Activated gamma-delta T cell treated with Interleukin-2 at 50 U/mL for 16 hours (primary cell): ENCODE measurements around the gene NOP53.
A peak's percentile ranks its signal among the peaks of the same experiment; 100 is the strongest.
"Not testable (repeated sequence)": the region's sequence is repeated elsewhere in the genome, so short reads cannot be mapped to it uniquely, and the experiment has no call there.

Experiments
- DNase-seq: peaks from one replicate; pipeline ENCODE4 v3.0.0-alpha.2; 2020

NOP53 gene

DNA sequence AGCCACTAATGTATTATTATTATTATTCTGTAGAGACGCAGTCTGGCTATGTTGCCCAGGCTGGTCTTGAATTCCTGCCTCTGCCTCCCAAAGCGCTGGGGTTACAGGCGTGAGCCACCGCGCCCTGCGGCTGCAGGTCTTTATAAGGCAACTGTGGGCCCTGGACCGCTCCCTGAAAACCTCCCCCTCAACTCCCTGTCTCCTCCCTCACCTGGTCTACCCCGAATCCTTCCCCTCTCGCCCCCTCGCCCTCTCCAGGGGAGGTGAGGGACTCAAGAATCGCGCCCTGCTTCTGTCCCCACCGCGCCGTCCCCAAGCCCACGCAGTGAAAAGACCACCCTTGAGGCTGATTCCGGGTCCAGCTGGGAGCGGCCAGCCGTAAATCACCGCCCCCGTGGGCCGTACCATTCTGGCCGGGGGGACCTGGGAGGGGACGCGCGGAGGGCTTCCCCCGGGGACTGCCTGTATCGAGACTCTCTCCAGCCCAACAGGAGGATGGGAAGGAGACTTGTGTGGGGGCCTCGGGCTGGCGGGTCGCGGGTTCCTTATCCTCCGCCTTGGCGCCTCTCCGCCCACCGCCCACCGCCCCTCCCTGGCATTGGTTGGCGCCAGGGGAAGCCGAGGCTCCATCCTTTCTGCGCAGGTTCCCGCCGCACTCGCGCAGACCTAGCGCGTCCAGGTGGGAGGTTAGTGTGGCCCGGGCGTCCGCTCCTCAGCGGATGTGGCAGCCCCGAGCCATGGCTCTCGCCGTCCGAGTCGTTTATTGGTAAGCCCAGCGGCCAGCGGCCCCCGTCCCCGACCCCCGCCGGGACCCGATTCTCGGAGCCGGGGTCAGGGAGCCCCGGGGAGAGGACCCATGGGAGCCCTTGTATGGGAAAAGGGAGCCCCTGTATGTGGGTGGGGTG, 33.0 kb downstream of the NOP53 start, which contains the start of gene SELENOW:
Gene SELENOW, plus strand, starts transcription at position 655 of the 905 bp plus-strand sequence. Its CDS starts 83 bp downstream, at position 738.
- peak; percentile 76 for DNase-seq

DNA sequence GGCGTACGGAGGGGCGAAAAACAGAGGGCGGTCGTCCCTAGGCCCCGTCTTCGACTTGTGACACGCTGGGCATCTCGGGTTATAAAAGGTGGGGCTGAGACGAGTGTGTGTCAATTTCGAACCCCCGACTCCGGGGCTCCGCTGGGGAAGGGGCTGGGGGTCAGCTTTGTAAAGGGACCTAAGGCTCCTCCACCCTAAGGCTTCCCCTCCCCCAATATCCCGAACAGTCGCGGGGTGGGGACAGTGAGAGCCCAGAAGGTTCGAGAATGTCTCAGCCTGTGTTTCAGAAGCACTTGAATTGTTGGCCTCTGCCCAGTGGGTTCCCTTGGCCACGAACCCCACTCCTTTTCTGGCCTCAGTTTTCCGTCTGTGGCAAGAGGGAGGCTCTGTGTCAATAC, 33.6 kb downstream of the NOP53 start:
- DNase-seq: peak; percentile 16

DNA sequence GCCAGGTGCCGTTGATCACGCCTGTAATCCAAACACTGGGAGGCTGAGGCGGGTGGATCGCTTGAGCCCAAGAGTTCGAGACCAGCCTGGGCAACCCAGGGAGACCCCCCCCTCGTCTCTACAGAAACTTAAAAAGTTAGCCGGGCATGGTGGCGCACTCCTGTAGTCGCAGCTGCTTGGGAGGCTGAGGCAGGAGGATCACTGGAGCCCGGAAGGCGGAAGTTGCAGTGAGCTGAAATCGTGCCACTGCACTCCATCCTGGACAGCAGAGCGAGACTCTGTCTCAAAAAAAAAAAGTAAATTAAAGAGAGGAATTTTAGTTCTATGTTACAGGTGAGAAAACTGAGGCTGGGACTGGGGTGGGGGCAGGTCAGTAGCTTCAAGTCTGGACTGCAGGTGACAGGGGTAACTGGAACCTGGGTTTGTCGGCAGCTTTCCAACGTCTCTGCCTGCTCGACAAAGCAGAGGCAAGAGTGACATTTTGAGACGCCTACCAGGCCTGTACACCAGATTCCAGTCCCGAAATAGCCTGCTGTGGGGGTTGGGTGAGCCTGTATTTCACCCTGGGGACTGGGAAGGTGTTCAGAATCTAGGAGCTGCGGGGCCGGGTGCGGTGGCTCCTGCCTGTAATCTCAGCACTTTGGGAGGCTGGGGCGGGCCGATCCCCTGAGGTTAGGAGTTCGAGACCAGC, 34.3 kb downstream of the NOP53 start:
- no peak for DNase-seq

DNA sequence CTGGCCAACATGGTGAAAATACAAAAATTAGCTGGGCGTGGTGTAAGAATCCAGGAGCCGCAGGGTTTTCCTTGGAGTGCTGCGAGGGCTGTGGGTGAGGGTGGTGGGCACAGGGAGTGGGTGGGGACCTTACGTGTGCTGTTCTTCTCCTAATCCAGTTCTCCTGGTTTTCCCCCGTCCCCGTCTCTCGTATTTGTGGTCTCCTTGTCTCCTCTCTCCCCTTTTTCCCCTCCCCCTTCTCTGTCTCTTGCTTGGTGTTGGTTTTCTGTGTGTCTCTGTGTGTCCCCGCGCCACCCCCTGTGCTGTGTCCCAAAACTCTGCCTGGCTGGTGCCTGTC, 34.8 kb downstream of the NOP53 start:
- DNase-seq: no peak

DNA sequence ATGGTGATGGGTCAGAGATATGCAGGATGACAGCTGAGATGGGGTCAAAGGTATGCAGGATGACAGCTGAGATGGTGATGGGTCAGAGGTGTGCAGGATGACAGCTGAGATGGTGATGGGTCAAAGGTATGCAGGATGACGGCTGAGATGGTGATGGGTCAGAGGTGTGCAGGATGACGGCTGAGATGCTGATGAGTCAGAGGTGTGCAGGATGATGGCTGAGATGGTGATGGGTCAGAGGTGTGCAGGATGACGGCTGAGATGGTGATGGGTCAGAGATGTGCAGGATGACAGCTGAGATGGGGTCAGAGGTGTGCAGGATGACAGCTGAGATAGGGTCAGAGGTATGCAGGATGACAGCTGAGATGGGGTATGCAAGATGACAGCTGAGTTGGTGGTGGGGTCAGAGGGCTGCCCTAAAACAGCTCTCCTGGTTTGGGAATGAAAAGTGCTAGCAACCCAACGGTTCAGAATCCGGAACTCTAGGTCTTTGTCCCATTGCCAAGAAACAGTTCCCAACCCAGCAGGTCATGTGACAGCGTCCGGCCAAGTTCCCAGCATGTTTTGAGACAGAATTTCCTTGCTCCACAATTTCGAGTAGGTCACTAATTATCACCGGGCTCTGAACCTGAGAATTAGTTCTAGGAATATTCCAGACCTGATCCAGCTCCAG, 36.4 kb downstream of the NOP53 start:
- DNase-seq: no peak

DNA sequence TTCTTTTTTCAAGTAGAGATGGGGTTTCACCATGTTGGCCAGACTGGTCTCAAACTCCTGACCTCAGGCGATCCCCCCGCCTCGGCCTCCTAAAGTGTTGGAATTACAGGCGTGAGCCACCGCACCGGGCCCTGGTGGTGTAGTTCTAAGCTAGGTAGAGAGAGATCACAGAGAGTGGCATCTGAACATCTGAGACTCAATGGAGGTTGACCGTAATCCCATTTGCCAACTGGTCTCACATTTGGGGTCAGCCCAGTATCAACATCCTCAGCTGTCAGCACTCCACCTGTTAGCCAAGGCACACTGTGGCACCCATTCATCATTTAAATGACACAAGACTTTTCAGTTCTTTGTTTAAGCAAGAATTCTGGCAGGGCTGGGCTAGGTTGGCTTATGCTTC, 41.2 kb downstream of the NOP53 start:
- DNase-seq: no peak

DNA sequence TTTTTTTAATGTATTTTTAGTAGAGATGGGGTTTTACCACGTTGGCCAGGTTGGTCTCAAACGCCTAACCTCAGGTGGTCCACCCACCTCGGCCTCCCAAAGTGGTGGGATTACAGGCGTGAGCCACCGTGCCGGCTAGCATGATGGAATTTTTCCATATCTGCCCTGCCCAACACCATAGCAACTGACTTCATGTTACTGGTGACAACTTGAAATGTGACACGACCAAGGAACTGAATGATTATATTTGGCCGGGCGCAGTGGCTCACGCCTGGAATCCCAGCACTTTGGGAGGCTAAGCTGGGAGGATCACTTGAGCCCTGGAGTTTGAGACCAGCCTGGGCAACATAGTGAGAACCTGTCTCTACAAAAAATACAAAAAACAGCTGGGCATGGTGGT, 42.0 kb downstream of the NOP53 start:
- DNase-seq: not testable (repeated sequence)

DNA sequence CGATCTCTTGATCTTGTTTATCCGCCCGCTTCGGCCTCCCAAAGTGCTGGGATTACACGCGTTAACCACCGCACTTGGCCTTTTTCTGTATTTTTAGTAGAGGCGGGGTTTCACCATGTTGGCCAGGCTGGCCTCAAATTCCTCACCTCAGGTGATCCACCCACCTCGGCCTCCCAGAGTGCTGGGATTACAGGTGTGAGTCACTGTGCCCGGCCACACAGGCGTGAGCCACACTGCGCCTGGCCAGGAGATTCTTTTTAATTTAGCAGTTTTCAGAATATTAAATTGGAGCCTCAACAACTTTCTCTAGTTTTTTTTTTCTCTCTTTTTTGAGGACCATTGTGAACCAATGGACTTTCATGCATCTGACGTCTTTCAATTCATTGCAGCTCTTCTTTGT, 44.5 kb downstream of the NOP53 start:
- not testable (repeated sequence) for DNase-seq

DNA sequence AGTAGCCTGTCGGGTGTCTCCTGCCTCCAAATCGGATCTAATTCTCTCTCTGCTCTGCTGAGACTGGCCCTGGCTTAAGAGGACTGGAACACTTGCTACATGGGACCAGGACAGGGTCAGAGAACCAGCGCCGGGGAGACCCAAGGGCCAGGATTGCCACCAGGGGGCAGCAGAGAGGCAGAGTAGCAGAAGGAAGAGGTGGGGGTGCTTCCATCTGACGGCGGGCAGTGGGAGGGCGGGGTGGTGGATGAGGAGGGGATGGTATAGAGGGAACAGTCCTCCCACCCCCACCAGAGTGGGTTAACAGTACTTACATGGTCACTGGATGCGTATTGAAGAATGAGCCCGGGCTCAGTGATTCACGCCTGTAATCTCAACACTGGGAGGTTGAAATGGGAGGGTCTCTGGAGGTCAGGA, 45.1 kb downstream of the NOP53 start:
- DNase-seq: peak; percentile 86

DNA sequence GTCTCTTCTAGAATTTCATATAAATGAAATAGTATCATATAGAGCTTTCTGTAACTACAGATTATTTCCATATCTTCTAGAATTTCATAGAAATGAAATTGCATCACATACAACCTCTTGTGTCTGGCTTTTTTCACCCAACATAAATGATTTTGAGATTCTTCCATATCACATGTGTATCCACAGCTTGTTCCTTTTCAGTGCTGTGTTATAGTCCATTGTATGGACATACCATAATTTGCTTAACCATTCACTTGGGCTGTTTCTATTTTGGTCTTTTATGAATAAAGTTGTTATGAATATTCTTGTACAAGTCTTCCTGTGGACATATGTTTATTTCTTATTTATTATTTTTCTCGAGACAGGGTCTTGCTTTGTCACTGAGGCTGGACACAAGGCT, 47.3 kb downstream of the NOP53 start:
- no peak for DNase-seq

DNA sequence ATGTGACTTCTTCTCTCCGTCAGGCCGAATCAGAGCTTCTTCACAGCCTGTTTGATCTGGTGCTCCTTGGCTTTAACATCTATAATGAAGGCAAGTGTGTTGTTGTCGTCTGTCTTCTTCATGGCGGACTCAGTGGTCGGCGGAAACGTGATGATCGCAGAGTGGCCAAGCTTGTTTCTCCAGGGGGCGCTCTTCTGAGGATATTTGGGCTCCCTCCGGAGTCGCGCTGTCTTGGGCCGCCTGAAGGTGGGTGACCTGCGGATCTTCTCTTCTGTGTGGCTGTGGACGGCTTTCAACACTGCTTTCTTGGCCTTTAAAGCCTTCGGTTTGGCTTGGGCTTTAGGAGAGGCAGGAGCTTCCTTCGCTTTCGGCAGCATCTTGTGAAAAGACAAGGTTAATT, 49.2 kb downstream of the NOP53 start:
- DNase-seq: no peak

DNA sequence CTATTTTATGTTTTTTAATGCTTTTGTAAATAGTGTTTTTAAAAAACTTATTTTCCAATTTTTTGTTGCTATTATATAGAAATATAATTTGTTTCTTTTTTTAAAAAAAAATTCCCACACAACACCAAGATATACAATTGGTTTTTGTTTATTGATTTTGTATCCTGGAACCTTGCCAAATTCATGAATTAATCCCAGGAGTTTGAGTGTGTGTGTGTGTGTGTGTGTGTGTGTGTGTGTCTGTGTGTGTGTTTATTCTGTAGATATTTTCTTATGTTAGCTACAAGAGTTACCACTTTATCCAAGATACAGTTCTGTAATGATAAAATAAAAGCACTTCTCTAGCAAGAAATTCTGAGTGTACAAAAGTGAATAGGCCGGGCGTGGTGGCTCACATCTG, 51.4 kb downstream of the NOP53 start:
- no peak for DNase-seq

DNA sequence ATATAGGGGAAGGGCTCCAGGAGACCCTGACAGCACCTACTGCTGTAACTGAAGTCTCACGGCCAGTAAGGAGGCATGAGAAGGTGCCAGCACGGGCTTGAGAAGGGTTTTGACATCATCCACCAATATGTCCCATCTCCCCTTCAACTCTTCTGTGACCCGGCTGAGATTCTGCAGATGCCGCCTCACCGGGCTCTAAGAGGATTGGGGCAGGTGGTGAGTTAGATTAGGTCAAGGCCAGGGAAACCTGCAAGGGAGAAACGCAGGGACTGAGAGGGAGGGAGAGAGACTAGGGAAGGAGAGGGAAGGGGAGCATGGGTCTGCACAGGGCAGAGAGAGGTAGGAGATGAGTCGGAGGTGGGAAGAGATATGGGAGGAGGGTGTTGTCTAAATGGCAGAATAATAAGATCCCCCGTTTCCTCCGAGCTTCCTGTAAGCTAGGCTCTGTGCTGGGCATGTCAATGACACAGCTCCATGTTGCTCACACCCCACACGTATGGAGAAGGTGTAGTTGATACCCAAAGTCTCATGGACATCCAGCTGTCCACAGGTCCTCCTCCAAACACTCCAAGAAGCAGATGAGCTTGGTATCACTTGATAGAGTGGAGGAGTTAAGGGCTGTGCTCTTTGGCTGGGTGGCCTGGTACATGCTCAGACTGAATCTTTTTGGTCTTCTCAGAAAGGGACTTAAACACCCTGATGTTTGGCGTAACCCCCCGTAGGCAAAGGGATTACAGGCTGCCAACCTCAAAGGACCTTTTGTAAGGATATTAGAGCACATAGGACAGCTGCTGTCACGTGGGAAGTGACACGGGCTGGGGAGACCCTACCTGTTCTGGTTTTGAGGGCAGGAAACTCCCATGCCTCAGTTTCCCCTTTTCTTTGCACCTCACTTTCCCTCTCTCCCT, 52.9 kb downstream of the NOP53 start:
- no peak for DNase-seq

DNA sequence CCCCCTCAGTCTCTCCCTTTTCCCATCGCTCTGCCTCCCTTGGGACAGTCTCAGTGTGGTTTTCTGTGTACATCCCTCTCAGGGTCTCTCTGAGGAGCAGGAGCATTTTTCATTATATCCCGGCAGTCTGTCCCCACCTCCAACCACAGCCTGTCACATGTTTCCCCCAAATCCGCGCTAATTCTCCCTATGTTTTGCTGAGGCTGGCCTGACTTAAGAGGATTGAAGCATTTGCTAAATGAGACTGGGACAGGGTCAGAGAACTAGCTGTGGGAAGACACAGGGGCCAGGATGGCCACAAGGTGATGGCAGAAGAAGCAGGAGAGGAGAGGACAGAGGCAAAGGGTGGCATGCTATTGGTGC, 53.5 kb downstream of the NOP53 start:
- no peak for DNase-seq

DNA sequence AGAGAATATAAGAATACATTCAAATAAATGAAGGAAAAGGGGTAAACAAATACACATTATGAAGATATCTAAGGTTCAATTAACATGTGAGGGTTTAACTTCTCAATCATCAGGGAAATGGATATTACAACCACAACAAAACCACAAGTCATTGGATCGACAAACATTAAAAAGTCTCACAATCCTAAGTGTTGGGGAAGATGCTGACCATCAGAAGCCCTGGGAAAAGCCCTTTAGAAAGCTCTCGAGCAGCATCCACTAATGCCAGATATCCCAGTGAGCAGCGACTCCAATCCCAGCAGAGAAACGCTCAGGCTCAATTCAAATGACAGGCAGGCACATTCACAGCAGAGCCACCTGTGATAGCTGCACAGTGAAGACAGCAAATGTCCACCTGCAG, 55.9 kb downstream of the NOP53 start:
- DNase-seq: no peak

DNA sequence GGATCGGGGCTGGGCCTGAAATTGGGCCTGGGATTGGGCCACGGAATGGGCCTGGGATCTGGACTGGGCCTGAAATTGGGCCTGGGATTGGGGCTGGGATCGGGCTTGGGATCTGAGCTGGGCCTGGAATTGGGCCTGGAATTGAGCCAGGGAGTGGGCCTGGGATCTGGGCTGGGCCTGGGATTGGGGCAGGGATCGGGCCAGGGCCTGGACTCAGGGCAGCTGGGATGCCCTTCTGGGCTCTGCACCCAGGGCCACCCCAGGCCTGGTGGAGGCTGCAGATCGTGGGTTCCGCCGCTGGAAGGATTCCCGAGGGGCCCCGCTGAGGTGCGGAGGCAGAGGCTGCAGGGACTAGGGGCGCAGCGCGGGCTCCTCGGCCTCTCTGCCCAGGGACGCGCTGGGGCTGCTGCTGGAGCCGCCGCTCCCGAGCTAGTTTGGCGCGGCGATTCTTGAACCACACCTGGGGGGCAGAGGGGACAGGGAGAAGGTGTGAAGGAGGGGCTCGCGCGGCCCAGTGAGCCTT, 57.2 kb downstream of the NOP53 start:
- DNase-seq: no peak

DNA sequence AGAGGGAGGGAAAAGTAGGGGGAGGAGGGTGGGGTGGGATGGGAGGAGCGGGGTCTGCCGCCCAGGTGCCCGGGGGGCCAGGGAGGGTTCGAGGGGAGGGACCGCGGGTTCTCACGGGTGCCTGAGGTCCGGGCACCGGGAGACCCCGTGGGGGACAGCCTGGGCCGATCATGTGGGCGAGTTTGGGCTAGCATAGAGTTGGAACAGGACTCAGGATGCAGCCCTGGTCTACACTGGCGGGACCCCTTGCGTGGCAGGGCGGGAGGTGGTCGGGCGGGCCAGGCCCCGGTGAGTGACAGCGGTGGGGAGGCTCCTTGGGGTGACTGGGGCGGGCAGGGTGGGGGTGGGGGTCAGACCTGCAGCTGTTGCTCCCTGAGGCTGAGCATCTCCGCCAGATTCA, 57.8 kb downstream of the NOP53 start:
- DNase-seq: not testable (repeated sequence)

DNA sequence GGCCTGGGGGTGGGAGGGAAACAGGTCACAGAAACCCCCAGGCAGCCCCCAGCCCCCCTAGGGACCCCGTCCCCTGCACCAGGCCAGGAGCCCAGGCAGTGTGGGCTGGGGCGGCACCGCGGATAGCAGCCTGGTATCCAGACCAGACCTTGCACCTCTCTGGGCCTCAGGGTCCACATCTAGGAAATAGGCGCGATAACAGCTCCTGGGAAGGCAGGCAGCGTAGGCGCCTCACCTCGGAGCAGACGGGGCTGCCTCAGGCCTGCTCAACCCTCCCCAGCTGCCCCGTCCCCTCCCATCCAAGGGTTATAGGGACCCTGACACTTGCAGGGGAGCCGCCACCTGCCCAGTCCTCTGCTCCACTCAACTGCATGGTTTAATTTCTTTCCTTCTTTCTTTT, 58.3 kb downstream of the NOP53 start:
- DNase-seq: not testable (repeated sequence)

DNA sequence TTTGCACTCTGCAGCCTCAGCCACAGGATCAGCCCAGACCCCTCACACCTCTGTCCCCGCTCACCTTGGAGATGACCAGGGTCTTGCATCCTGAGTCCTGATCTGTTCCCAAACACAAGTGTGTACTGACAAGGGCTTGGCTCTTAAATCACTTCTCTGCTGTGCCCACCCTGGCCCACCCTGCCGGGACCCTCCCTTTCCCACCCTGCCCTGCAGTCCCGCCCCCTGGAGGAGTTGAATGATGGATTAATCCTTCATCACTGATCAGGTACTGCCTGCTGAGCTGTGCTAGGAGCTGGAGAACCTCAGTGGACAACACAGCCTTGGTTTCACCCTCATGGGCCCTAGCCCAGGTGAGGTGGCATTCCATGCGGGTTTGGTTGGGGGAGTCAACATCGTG, 59.1 kb downstream of the NOP53 start, which contains the start of gene TPRX1:
Gene TPRX1, minus strand, starts transcription at position 101 of the 400 bp plus-strand sequence. Its CDS starts 12 bp downstream, at position 89.
- DNase-seq: not testable (repeated sequence)

DNA sequence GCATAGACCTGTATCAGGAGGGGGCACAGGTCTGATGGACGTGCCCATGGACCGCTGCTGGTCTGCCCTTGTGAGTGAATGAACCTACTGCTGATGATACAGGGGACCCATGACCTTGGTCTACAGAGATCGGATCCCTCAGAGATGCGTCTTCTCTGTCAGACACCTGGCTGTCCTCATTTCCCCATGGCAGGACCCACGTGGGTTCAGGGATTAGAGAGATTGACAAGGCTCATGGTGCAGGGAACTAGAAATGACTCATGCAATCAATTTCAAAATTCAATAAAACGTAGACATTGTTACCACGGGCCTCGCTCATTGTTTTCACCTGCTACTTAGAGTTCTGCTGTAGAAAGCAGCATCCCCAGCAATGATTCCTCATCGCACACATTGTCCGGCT, 60.0 kb downstream of the NOP53 start:
- DNase-seq: no peak

DNA sequence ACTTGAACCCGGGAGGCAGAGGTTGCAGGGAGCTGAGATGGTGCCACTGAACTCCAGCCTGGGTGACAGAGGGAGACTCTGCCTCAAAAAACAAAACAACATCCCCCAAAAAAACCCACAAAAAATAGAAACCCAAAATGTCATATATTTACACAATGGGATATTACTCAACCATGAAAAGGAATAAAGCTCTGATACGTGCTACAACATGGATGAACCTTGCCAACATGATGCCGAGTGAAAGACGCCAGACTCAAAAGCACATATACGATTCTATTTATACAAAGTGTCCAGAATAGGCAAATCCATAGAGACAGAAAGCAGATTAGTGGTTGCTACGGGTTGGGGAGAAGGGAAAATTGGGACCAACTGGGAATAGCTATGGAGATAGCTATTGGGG, 61.1 kb downstream of the NOP53 start:
- DNase-seq: no peak
